Endothelial cell of umbilical vein (primary cell): ENCODE measurements around the gene CARMIL1. TPM values are rescaled to one million over a fixed set of nuclear protein-coding genes. Genes with fewer than 3 reads are reported as not detected.

Experiments used
- BruUV-seq: library from RNA; stranded (reverse); fragments of 400-500 nt; replicated peaks from 2 replicates; lab custom pipeline; 2021; lab: Mats Ljungman, UMichigan
- CTCF ChIA-PET: fragments of 300-600, 350-600 bp; sonication (Branson Sonifier 250); formaldehyde crosslinking; loops from one replicate; lab custom pipeline; 2021; ENCODE audit warnings: antibody characterized with exemption, inconsistent platforms; lab: Charles Lee
- POLR2A ChIA-PET: fragments of 300-600, 350-600 bp; sonication (Branson Sonifier 250); formaldehyde crosslinking; loops from one replicate; lab custom pipeline; 2021; ENCODE audit warnings: antibody characterized with exemption, inconsistent platforms; lab: Charles Lee
- DNase-seq: peaks from one replicate; pipeline ENCODE4 v3.0.0-alpha.2; 2011; ENCODE audit warnings: low read depth, low spot score
- FAIRE-seq: peaks from 2 replicates; lab custom pipeline; 2011; peaks lifted over from hg19 to GRCh38; lab: Jason Lieb, UNC
- H2AFZ ChIP-seq: 2 replicates; pipeline ENCODE4 v1.6.0; 2012; ENCODE audit warnings: low read depth, low read length, control low read depth, inconsistent platforms
- H3K27ac ChIP-seq: 2 replicates; pipeline ENCODE4 v1.5.1; 2011; ENCODE audit warnings: low read depth, mild to moderate bottlenecking, control low read depth, low read length, moderate library complexity; ENCODE audit not compliant: insufficient read depth
- H3K27me3 ChIP-seq, 2 experiments: 2 replicates each; pipeline versions ENCODE4 v1.6.0 to v1.6.1; 2011; ENCODE audit warnings: low read length in 2 of 2, mixed read lengths in 1 of 2; ENCODE audit not compliant: control insufficient read depth in 2 of 2, insufficient read depth in 2 of 2
- H3K36me3 ChIP-seq, 2 experiments: 2 replicates in 1 of 2; 3 replicates in 1 of 2; pipeline ENCODE4 v1.5.1; 2011; ENCODE audit warnings: low read length in 2 of 2, mild to moderate bottlenecking in 1 of 2, moderate library complexity in 1 of 2; ENCODE audit not compliant: control insufficient read depth in 2 of 2, insufficient read depth in 2 of 2; ENCODE audit errors: extremely low read depth in 1 of 2
- H3K4me1 ChIP-seq: 3 replicates; pipeline ENCODE4 v1.5.1; 2011; ENCODE audit warnings: mild to moderate bottlenecking, low read length; ENCODE audit not compliant: control insufficient read depth, insufficient read depth; ENCODE audit errors: extremely low read depth
- H3K4me2 ChIP-seq: 2 replicates; pipeline ENCODE4 v1.6.1; 2011; ENCODE audit warnings: low read length, control low read depth, mixed read lengths; ENCODE audit not compliant: insufficient read depth
- H3K4me3 ChIP-seq, 3 experiments: fragments of 200-600 bp in 1 of 3; sonication (generic), shearing (Covaris generic) in 1 of 3; replicated peaks in 1 of 3; 2 replicates each; pipeline ENCODE4 v1.5.1; 2011 to 2016; ENCODE audit warnings: control low read depth in 3 of 3, low read length in 3 of 3, mild to moderate bottlenecking in 2 of 3, inconsistent platforms in 1 of 3, low read depth in 1 of 3, moderate library complexity in 1 of 3; ENCODE audit not compliant: insufficient read depth in 1 of 3
- H3K79me2 ChIP-seq: 2 replicates; pipeline ENCODE4 v1.6.0; 2012; ENCODE audit warnings: low read length, inconsistent platforms; ENCODE audit not compliant: control insufficient read depth, insufficient read depth
- H3K9ac ChIP-seq: replicated peaks from 2 replicates; pipeline ENCODE3; 2011; ENCODE audit warnings: low read length, control low read depth; ENCODE audit not compliant: insufficient read depth; ENCODE audit errors: extremely low read depth
- H3K9me1 ChIP-seq: replicated peaks from 3 replicates; pipeline ENCODE4 v1.6.0; 2011; ENCODE audit warnings: mild to moderate bottlenecking, low read length; ENCODE audit not compliant: control insufficient read depth, insufficient read depth; ENCODE audit errors: extremely low read depth
- H3K9me3 ChIP-seq: replicated peaks from 2 replicates; pipeline ENCODE4 v1.5.1; 2012; ENCODE audit warnings: low read length, inconsistent platforms; ENCODE audit not compliant: control insufficient read depth, insufficient read depth
- H4K20me1 ChIP-seq: replicated peaks from 2 replicates; pipeline ENCODE3; 2011; ENCODE audit warnings: mild to moderate bottlenecking, low read length; ENCODE audit not compliant: control insufficient read depth, insufficient read depth; ENCODE audit errors: extremely low read depth
- CTCF ChIP-seq, 2 donors: IDR thresholded peaks; 1 replicate in 1 of 2; 2 replicates in 1 of 2; pipeline ENCODE4 v1.5.1; 2011; ENCODE audit warnings: low read length in 2 of 2, mild to moderate bottlenecking in 2 of 2, moderate library complexity in 2 of 2, control low read depth in 1 of 2, inconsistent platforms in 1 of 2, low read depth in 1 of 2; ENCODE audit not compliant: insufficient read depth in 1 of 2; ENCODE audit errors: extremely low read depth in 1 of 2
- EZH2 ChIP-seq: IDR thresholded peaks from 2 replicates; pipeline ENCODE4 v1.6.1; 2012; ENCODE audit warnings: borderline replicate concordance, low read depth, mild to moderate bottlenecking, moderate library complexity, low read length, inconsistent platforms; ENCODE audit not compliant: severe bottlenecking
- FOS ChIP-seq: IDR thresholded peaks from 2 replicates; pipeline ENCODE4 v1.6.1; 2011; ENCODE audit warnings: mild to moderate bottlenecking, low read length, moderate library complexity, borderline replicate concordance; ENCODE audit not compliant: insufficient read depth
- GATA2 ChIP-seq: IDR thresholded peaks from 2 replicates; pipeline ENCODE4 v1.7.0; 2011; ENCODE audit warnings: low read depth, mild to moderate bottlenecking, moderate library complexity, mixed read lengths, low read length; ENCODE audit not compliant: insufficient read length, insufficient read depth
- JUN ChIP-seq: IDR thresholded peaks from 2 replicates; pipeline ENCODE4 v1.6.1; 2011; ENCODE audit warnings: borderline replicate concordance, low read depth; ENCODE audit not compliant: insufficient read length, insufficient read depth
- MAX ChIP-seq: IDR thresholded peaks from 2 replicates; pipeline ENCODE4 v1.6.1; 2011; ENCODE audit not compliant: insufficient read depth, insufficient read length
- MYC ChIP-seq: IDR thresholded peaks from one replicate; pipeline ENCODE4 v1.6.1; 2011; ENCODE audit warnings: mild to moderate bottlenecking, low read depth, low read length
- POLR2A ChIP-seq: IDR thresholded peaks from 2 replicates; pipeline ENCODE4 v1.6.1; 2012; ENCODE audit warnings: low read depth, mild to moderate bottlenecking, control low read depth, low read length
- POLR2AphosphoS5 ChIP-seq: IDR thresholded peaks from 2 replicates; pipeline ENCODE4 v1.6.1; 2012; ENCODE audit warnings: low read depth, mild to moderate bottlenecking, control low read depth, low read length, moderate library complexity; ENCODE audit not compliant: insufficient read depth
- dilution Hi-C: fragments of 300-500 bp; cut with MboI; formaldehyde crosslinking; loops from one replicate; pipeline ENCODE4 v1.15.0; 2019; ENCODE audit warnings: low sequenced_read_pairs; ENCODE audit not compliant: extremely low pct_ligation_motif_present
- intact Hi-C: fragments of 100-400 bp; cut with micrococcal nuclease; formaldehyde crosslinking; loops from one replicate; pipeline ENCODE4 v1.10.0; 2022
- polyA plus RNA-seq, 4 experiments: library from polyadenylated mRNA; depleted of rRNA in 3 of 4; stranded (reverse) in 3 of 4; unstranded in 1 of 4; fragments of >200 nt; gene quantifications; 2 replicates each; pipeline versions ENCODE4 v1.2.1 to v1.2.3, GENCODE V29; 2011 to 2012; ENCODE audit warnings: missing spikeins in 1 of 4
- total RNA-seq: library from RNA; stranded (reverse); gene quantifications from 2 replicates; pipeline ENCODE4 v1.2.3, GENCODE V29; 2021

The CARMIL1 gene
- total and polyA plus RNA-seq, 2 donors (not counting 3 experiments of a cell fraction or from before 2014, with no cell fraction given) = 1.3 to 8.7 TPM

DNA sequence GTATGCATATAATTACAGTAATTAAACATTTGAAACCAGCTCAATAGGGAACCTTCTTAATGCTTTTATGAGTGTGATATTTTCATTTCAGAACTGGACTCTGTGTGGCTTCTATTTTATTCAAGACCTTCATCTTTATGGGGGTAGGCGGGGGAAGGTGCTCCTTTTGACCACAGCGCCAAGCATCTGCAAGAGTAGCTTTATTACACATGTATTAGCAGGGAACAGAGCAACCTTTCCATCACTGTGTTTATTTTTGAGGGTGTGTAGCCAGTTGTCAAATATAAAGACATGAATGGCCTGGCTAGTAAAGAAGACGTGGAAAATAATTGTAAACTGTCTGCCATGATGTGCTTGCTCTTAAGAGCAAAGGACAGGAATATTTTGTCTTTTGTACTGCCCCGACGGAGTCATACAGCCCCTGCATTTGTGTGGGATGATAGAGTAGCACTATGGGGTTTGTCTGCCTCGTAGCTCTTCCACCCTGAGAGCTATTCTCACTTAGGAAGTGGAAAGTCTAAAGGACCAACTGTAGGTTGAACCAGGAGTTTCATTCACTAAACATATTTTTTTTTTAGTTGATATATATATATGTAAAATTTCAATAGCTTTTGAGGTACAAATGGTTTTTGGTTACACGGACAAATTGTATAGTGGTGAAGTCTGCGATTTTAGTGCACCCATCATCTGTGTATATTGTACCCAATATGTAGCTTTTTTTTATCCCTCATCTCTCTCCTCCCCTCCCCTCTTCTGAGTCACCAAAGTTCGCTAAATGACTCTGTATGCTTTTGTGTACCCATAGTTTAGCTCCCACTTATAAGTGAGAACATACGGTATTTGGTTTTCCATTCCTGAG, 91.2 kb downstream of the CARMIL1 start:
- TF ChIP-seq POLR2AphosphoS5 = no peak
- TF ChIP-seq EZH2 = no peak
- TF ChIP-seq GATA2 = no peak
- no peak for TF ChIP-seq JUN
- no peak for TF ChIP-seq CTCF (IDR thresholded peaks at IDR 0.05; ENCODE audit: extremely low read depth in 1 of 2, insufficient read depth in 1 of 2, low read depth in 1 of 2, low read length in 2 of 2)
- TF ChIP-seq POLR2A = no peak
- no peak for TF ChIP-seq MAX
- no peak for TF ChIP-seq FOS
- TF ChIP-seq MYC = no peak
- H3K9ac ChIP-seq = no peak overlapping the region
- no peaks in the 10 kb centered on the region for H3K9me1 ChIP-seq
- H3K4me2 ChIP-seq = no peak overlapping the region
- CTCF ChIA-PET = interaction anchor here (1.2 kb wide), 2 partner anchors 12 to 30 kb away, joined by 3 read pairs; no protein-coding TSS in a partner anchor
- H3K79me2 ChIP-seq = no peaks in the 10 kb centered on the region
- BruUV-seq = no TSS peak
- dilution Hi-C loops = no loop called here
- FAIRE-seq (no peak), DNase-seq (no peak)
- no peak overlapping the region for H3K27ac ChIP-seq
- no peaks in the 10 kb centered on the region for H3K9me3 ChIP-seq
- H3K4me1 ChIP-seq = no peaks in the 10 kb centered on the region
- no peaks in the 10 kb centered on the region for H3K36me3 ChIP-seq
- H2AFZ ChIP-seq = no peak overlapping the region
- POLR2A ChIA-PET = no interaction called here
- H3K27me3 ChIP-seq = peaks cover 0 to 1% of the 10 kb centered on the region in 2 experiments
- no peak overlapping the region for H3K4me3 ChIP-seq
- intact Hi-C loops = no loop called here
- no peaks in the 10 kb centered on the region for H4K20me1 ChIP-seq
